WTC11 (cell line): ENCODE results near the gene TULP3. TPM values are rescaled to one million over a fixed set of nuclear protein-coding genes. Genes with fewer than 3 reads are reported as not detected.
A peak's percentile ranks its signal among the peaks of the same experiment; 100 is the strongest.

Source experiments
- ATAC-seq: fragments of 200-7000 bp; cut with Tn5 transposase; 2 replicates; pipeline ENCODE4 v1.10.0; 2021; ENCODE audit warnings: mild to moderate bottlenecking, moderate library complexity
- CTCF ChIA-PET: fragments of 300-600 bp; sonication (Branson Sonifier 250); formaldehyde crosslinking; loops from one replicate; lab custom pipeline; 2021; ENCODE audit warnings: antibody characterized with exemption; lab: Charles Lee
- POLR2A ChIA-PET: fragments of 350-600 bp; sonication (Branson Sonifier 250); formaldehyde crosslinking; loops from one replicate; lab custom pipeline; 2021; ENCODE audit warnings: antibody characterized with exemption; lab: Charles Lee
- DNase-seq: peaks from one replicate; pipeline ENCODE4 v3.0.0; 2021; ENCODE audit warnings: low spot score
- H3K27ac Mint-ChIP-seq: 2 replicates; pipeline ENCODE4 v1.8.0; 2021; ENCODE audit warnings: mixed read lengths
- H3K27me3 Mint-ChIP-seq: 2 replicates; pipeline ENCODE4 v1.8.0; 2021; ENCODE audit warnings: low read depth, mild to moderate bottlenecking, moderate library complexity, mixed read lengths
- H3K36me3 Mint-ChIP-seq: 2 replicates; pipeline ENCODE4 v1.8.0; 2021; ENCODE audit warnings: mixed read lengths
- H3K4me1 Mint-ChIP-seq: 2 replicates; pipeline ENCODE4 v1.8.0; 2022; ENCODE audit warnings: mixed read lengths
- H3K4me3 Mint-ChIP-seq: 2 replicates; pipeline ENCODE4 v1.8.0; 2021; ENCODE audit warnings: mild to moderate bottlenecking, moderate library complexity, mixed read lengths
- H3K9me3 Mint-ChIP-seq: 2 replicates; pipeline ENCODE4 v1.8.0; 2021; ENCODE audit warnings: mixed read lengths
- CBFB ChIP-seq: sonication (generic); formaldehyde crosslinking; IDR thresholded peaks from 2 replicates; pipeline ENCODE4 v1.8.1; 2022; ENCODE audit warnings: mild to moderate bottlenecking, low read depth, missing genetic modification reagents
- ETV6 ChIP-seq: sonication (generic); formaldehyde crosslinking; IDR thresholded peaks from 2 replicates; pipeline ENCODE4 v1.8.1; 2022; ENCODE audit warnings: mild to moderate bottlenecking, missing genetic modification reagents
- FOXJ3 ChIP-seq: sonication (generic); formaldehyde crosslinking; IDR thresholded peaks from 2 replicates; pipeline ENCODE4 v1.9.0; 2021; ENCODE audit warnings: missing genetic modification reagents, mild to moderate bottlenecking, borderline replicate concordance
- IRF2 ChIP-seq: sonication (generic); formaldehyde crosslinking; IDR thresholded peaks from 2 replicates; pipeline ENCODE4 v1.8.0; 2022; ENCODE audit warnings: low read depth, missing genetic modification reagents, borderline replicate concordance
- TCF7 ChIP-seq: sonication (generic); formaldehyde crosslinking; IDR thresholded peaks from 2 replicates; pipeline ENCODE4 v1.8.0; 2022; ENCODE audit warnings: mild to moderate bottlenecking, low read depth, missing genetic modification reagents, moderate library complexity
- ZNF138 ChIP-seq: sonication (generic); formaldehyde crosslinking; conservative IDR thresholded peaks from 2 replicates; pipeline ENCODE4 v1.8.1; 2022; ENCODE audit warnings: mild to moderate bottlenecking, moderate library complexity, missing genetic modification reagents
- ZNF317 ChIP-seq: sonication (generic); formaldehyde crosslinking; IDR thresholded peaks from 2 replicates; pipeline ENCODE4 v1.8.1; 2023; ENCODE audit warnings: low read depth, mild to moderate bottlenecking, moderate library complexity, missing genetic modification reagents, borderline replicate concordance
- ZNF396 ChIP-seq: fragments of 250-450 bp; sonication (Bioruptor Pico); IDR thresholded peaks from 2 replicates; pipeline ENCODE4 v1.8.0; 2021; ENCODE audit warnings: mild to moderate bottlenecking, moderate library complexity, borderline replicate concordance
- total RNA-seq: library from RNA; stranded (reverse); gene quantifications from 3 replicates; pipeline ENCODE4 v1.2.3, GENCODE V29; 2021
- TF ChIP-seq, protein P1 (sequence below): sonication (generic); formaldehyde crosslinking; IDR thresholded peaks from 2 replicates; pipeline ENCODE4 v1.8.1; 2022; ENCODE audit warnings: low read depth, missing genetic modification reagents, borderline replicate concordance
- TF ChIP-seq, protein P2 (sequence below): sonication (generic); formaldehyde crosslinking; IDR thresholded peaks from 2 replicates; pipeline ENCODE4 v1.8.0; 2022; ENCODE audit warnings: mild to moderate bottlenecking, missing genetic modification reagents
- TF ChIP-seq, protein P3 (sequence below): fragments of 250-450 bp; sonication (Bioruptor Pico); IDR thresholded peaks from 2 replicates; pipeline ENCODE4 v1.9.0; 2021; ENCODE audit warnings: mild to moderate bottlenecking
- TF ChIP-seq, protein P4 (sequence below): fragments of 250-450 bp; sonication (Bioruptor Pico); IDR thresholded peaks from 2 replicates; pipeline ENCODE4 v1.9.0; 2021; ENCODE audit warnings: moderate library complexity, mild to moderate bottlenecking, inconsistent platforms, borderline replicate concordance
- TF ChIP-seq, protein P5 (sequence below): sonication (generic); formaldehyde crosslinking; IDR thresholded peaks from 2 replicates; pipeline ENCODE4 v1.8.0; 2022; ENCODE audit warnings: mild to moderate bottlenecking, missing genetic modification reagents
- TF ChIP-seq, protein P6 (sequence below): sonication (generic); formaldehyde crosslinking; IDR thresholded peaks from 2 replicates; pipeline ENCODE4 v1.8.0; 2023; ENCODE audit warnings: missing genetic modification reagents

Gene TULP3
- total RNA-seq, 1 experiment from 2014 or later: 17.4 TPM

DNA sequence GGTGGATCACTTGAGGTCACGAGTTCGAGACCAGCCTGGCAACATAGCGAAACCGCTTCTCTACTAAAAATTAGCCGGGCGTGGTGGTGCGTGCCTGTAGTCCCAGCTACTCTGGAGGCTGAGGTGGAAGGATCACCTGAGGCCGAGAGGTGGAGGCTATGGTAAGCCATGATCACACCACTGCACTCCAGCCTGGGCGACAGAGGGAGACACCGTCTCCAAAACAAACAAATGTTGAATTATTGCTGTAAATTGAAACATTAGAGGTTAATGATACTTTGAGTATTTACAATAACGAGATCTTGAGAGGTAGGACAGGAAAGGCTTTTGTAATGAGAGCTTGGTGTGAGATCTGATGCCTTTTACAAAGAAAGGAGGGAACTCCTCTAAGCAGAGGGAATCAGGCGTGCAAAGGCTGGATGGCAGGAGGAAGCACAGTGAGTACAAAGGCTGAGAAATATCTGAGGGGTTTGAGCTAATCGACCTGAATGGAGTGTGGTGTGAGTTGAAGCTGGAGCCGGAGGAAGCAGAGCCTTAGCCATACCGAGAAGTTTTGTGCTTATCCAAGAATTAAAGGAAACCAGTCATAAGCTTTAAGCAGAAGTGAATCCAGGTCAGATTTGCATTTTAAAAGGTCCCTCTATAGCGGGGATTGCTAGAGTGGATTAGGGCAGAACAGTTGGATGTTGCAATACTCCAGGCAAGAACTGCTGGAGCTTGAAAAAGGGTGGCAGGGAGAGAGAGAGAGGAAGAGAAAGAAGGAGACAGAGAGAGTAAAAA lies 12.5 kb upstream of the TULP3 start (continued):
- TF ChIP-seq ETV6 (CRISPR knock-in tag): no peak
- TF ChIP-seq, protein P1, sequence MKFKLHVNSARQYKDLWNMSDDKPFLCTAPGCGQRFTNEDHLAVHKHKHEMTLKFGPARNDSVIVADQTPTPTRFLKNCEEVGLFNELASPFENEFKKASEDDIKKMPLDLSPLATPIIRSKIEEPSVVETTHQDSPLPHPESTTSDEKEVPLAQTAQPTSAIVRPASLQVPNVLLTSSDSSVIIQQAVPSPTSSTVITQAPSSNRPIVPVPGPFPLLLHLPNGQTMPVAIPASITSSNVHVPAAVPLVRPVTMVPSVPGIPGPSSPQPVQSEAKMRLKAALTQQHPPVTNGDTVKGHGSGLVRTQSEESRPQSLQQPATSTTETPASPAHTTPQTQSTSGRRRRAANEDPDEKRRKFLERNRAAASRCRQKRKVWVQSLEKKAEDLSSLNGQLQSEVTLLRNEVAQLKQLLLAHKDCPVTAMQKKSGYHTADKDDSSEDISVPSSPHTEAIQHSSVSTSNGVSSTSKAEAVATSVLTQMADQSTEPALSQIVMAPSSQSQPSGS (CRISPR knock-in tag): no peak
- TF ChIP-seq ZNF138 (CRISPR knock-in tag): no peak

DNA sequence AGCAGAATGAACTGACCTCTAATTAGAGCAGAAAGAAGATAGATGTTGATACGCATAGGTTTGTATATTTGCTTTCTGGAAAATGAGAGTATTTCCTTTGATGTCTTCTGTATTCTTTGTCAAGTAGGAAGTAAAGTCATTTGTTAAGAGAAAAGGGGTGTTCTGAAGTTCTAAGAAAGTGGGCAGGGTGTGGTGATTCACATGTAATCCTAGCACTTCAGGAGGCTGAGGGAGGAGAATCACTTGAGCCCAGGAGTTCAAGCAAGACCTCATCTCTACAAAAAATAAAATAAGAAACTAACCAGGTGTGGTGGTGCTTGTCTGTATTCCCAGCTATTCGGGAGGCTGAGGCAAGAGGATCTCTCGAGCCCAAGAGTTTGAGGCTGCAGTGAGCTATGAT lies 10.8 kb upstream of the TULP3 start:
- ATAC-seq (no peak), DNase-seq (no peak)
- Mint-ChIP-seq H3K27me3 (no peaks in the 10 kb centered on the region), H3K27ac (peak overlapping the region; percentile 79; the same call in 1 of the 2 replicates), H3K36me3 (peaks cover 10% of the 10 kb centered on the region), H3K4me3 (no peak overlapping the region), H3K9me3 (no peaks in the 10 kb centered on the region), H3K4me1 (peaks cover 29% of the 10 kb centered on the region)
- CTCF ChIA-PET: interaction anchor here (1.0 to 1.4 kb wide), 2 partner anchors 34 to 64 kb away, joined by 4 to 5 read pairs; no protein-coding TSS in a partner anchor
- POLR2A ChIA-PET: no interaction called here
- TF ChIP-seq, protein P2, sequence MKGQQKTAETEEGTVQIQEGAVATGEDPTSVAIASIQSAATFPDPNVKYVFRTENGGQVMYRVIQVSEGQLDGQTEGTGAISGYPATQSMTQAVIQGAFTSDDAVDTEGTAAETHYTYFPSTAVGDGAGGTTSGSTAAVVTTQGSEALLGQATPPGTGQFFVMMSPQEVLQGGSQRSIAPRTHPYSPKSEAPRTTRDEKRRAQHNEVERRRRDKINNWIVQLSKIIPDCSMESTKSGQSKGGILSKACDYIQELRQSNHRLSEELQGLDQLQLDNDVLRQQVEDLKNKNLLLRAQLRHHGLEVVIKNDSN: no peak
- TF ChIP-seq CBFB (no peak), IRF2 (CRISPR knock-in tag) (no peak), ZNF396 (no peak), ZNF317 (CRISPR knock-in tag) (no peak), FOXJ3 (CRISPR knock-in tag) (no peak), TCF7 (no peak)
- TF ChIP-seq, protein P3, sequence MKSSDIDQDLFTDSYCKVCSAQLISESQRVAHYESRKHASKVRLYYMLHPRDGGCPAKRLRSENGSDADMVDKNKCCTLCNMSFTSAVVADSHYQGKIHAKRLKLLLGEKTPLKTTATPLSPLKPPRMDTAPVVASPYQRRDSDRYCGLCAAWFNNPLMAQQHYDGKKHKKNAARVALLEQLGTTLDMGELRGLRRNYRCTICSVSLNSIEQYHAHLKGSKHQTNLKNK (CRISPR knock-in tag): no peak
- TF ChIP-seq, protein P4, sequence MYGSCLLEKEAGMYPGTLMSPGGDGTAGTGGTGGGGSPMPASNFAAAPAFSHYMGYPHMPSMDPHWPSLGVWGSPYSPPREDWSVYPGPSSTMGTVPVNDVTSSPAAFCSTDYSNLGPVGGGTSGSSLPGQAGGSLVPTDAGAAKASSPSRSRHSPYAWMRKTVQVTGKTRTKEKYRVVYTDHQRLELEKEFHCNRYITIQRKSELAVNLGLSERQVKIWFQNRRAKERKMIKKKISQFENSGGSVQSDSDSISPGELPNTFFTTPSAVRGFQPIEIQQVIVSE (CRISPR knock-in tag): no peak
- TF ChIP-seq, protein P5, sequence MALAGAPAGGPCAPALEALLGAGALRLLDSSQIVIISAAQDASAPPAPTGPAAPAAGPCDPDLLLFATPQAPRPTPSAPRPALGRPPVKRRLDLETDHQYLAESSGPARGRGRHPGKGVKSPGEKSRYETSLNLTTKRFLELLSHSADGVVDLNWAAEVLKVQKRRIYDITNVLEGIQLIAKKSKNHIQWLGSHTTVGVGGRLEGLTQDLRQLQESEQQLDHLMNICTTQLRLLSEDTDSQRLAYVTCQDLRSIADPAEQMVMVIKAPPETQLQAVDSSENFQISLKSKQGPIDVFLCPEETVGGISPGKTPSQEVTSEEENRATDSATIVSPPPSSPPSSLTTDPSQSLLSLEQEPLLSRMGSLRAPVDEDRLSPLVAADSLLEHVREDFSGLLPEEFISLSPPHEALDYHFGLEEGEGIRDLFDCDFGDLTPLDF (CRISPR knock-in tag): no peak
- TF ChIP-seq, protein P6, sequence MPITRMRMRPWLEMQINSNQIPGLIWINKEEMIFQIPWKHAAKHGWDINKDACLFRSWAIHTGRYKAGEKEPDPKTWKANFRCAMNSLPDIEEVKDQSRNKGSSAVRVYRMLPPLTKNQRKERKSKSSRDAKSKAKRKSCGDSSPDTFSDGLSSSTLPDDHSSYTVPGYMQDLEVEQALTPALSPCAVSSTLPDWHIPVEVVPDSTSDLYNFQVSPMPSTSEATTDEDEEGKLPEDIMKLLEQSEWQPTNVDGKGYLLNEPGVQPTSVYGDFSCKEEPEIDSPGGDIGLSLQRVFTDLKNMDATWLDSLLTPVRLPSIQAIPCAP (CRISPR knock-in tag): no peak
- TF ChIP-seq, all 79 proteins: peak for 0

DNA sequence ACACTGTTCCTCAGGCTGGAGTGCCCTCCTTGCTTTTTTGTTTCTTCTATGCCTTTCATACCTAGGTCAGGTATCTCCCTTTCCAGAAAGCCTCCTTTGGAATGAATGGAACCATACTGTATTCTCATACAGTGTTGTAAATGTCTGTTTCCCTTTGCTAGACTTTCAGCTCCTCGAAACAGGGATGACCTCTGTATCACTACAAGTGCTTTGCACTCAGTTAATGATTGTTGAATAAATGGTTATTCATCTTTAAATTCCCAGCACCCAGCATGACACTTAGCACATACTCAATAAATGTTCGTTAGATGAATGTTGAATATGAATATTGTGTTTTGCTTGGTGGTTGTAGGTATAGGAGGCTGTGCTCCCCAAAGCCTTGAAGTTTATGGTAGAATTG lies 5.9 kb upstream of the TULP3 start:
- POLR2A ChIA-PET: interaction anchor here (0.7 to 0.8 kb wide), 3 partner anchors 10 to 154 kb away, joined by 3 to 6 read pairs (median 3); no protein-coding TSS in a partner anchor
- DNase-seq (no peak), ATAC-seq (no peak)
- no peaks in the 10 kb centered on the region for H3K9me3 Mint-ChIP-seq
- CTCF ChIA-PET: interaction anchor here (0.6 to 5.2 kb wide), 46 partner anchors 8 to 1441 kb away, joined by 3 to 92 read pairs (median 4); partner anchors contain the start of genes FOXM1 and RHNO1
- peak overlapping the region; percentile 91 for H3K27ac Mint-ChIP-seq
- TF ChIP-seq, protein P1 (CRISPR knock-in tag): no peak
- no peak overlapping the region for H3K4me3 Mint-ChIP-seq
- H3K27me3 Mint-ChIP-seq: no peaks in the 10 kb centered on the region
- H3K4me1 Mint-ChIP-seq: peaks cover 12% of the 10 kb centered on the region
- H3K36me3 Mint-ChIP-seq: peaks cover 20% of the 10 kb centered on the region
